CD4-positive, alpha-beta T cell (primary cell): ENCODE results near the gene TST. TPM values are rescaled to one million over a fixed set of nuclear protein-coding genes. Genes with fewer than 3 reads are reported as not detected.

Experiments
- ATAC-seq: fragments of 200-7000 bp; cut with Tn5 transposase; one replicate; pipeline ENCODE4 v1.10.0; 2022; ENCODE audit warnings: mild to moderate bottlenecking; ENCODE audit not compliant: poor library complexity
- CTCF ChIA-PET: fragments of 350-600 bp; sonication (Branson Sonifier 250); formaldehyde crosslinking; loops from one replicate; lab custom pipeline; 2021; ENCODE audit warnings: antibody characterized with exemption, inconsistent platforms; lab: Charles Lee
- POLR2A ChIA-PET: fragments of 350-600 bp; sonication (Branson Sonifier 250); formaldehyde crosslinking; loops from one replicate; lab custom pipeline; 2021; ENCODE audit warnings: antibody characterized with exemption, inconsistent platforms; lab: Charles Lee
- DNase-seq, 14 experiments: peaks; one replicate each; pipeline ENCODE4 v3.0.0-alpha.2; 2013 to 2020; ENCODE audit warnings: mixed read lengths in 2 of 14
- H3K27ac ChIP-seq, 2 donors: one replicate each; pipeline versions ENCODE4 v1.5.1 to v1.7.0; 2013; ENCODE audit warnings: low read length in 2 of 2, low read depth in 1 of 2, mild to moderate bottlenecking in 1 of 2
- H3K27me3 ChIP-seq, 2 experiments: 1 replicate in 1 of 2; 2 replicates in 1 of 2; pipeline versions ENCODE4 v1.6.1 to v1.7.0; 2013; ENCODE audit warnings: low read length in 2 of 2, control low read depth in 1 of 2, mild to moderate bottlenecking in 1 of 2, moderate library complexity in 1 of 2; ENCODE audit not compliant: insufficient read depth in 2 of 2, control insufficient read depth in 1 of 2
- H3K36me3 ChIP-seq: one replicate; pipeline ENCODE4 v1.6.1; 2013; ENCODE audit warnings: low read length, control low read depth; ENCODE audit not compliant: insufficient read depth
- H3K4me1 ChIP-seq: one replicate; pipeline ENCODE4 v1.6.1; 2013; ENCODE audit warnings: low read length, control low read depth; ENCODE audit not compliant: insufficient read depth
- H3K4me3 ChIP-seq: one replicate; pipeline ENCODE4 v1.5.1; 2013; ENCODE audit warnings: mild to moderate bottlenecking, low read length, moderate library complexity
- H3K9me3 ChIP-seq, 2 experiments: 1 replicate in 1 of 2; 2 replicates in 1 of 2; pipeline versions ENCODE4 v1.6.1 to v1.7.0; 2013; ENCODE audit warnings: low read length in 2 of 2, mild to moderate bottlenecking in 2 of 2, control low read depth in 1 of 2, moderate library complexity in 1 of 2; ENCODE audit not compliant: control insufficient read depth in 1 of 2, insufficient read depth in 1 of 2
- H3K27ac Mint-ChIP-seq: one replicate; pipeline ENCODE4 v1.8.0; 2020; ENCODE audit warnings: mixed read lengths
- H3K27me3 Mint-ChIP-seq: one replicate; pipeline ENCODE4 v1.8.0; 2021; ENCODE audit warnings: mixed read lengths
- H3K36me3 Mint-ChIP-seq: one replicate; pipeline ENCODE4 v1.8.0; 2021; ENCODE audit warnings: low read depth, mixed read lengths
- H3K4me1 Mint-ChIP-seq: one replicate; pipeline ENCODE4 v1.8.0; 2021; ENCODE audit warnings: low read depth, mixed read lengths
- H3K4me3 Mint-ChIP-seq: one replicate; pipeline ENCODE4 v1.8.0; 2020; ENCODE audit warnings: mild to moderate bottlenecking, mixed read lengths
- H3K9me3 Mint-ChIP-seq: one replicate; pipeline ENCODE4 v1.8.0; 2020; ENCODE audit warnings: mixed read lengths
- intact Hi-C, 2 experiments: fragments of 100-400 bp; cut with DNase I in 1 of 2; cut with micrococcal nuclease in 1 of 2; formaldehyde crosslinking; loops; one replicate each; pipeline versions ENCODE4 v1.15.1 to v1.9.0; 2023 to 2025; cut with DNase I, micrococcal nuclease
- total RNA-seq, 174 experiments: library from RNA in 2 of 174; stranded (reverse) in 2 of 174; gene quantifications; one replicate each; pipeline ENCODE4 v1.2.3 and lab custom pipeline; 2021 to 2026
- TF ChIP-seq, protein P1 (sequence below): fragments of 200-600 bp; IDR thresholded peaks from one replicate; pipeline ENCODE4 v1.8.0; 2022; ENCODE audit warnings: antibody characterized with exemption, mild to moderate bottlenecking

The TST gene
- total RNA-seq, 2 experiments from 2014 or later: not detected

GRCh38 chr22:37016134-37016910 is 2.9 kb downstream of the TST start:
- no peak overlapping the region for H3K4me3 Mint-ChIP-seq
- POLR2A ChIA-PET: no interaction called here

DNA sequence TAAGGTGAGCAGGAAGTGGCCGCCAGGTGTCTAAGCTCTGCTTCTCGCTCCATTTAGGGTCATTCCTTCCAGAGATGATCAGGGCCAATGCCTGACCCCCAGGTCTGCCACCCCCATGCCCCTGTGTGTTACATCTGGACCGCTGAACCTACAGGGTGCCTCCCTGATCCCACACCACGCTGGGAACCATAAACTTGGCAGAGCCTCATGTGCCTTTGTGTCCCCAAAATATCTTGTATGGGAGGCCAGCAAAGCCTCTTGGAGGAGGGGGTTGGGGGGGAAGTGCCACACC is 3.7 kb downstream of the TST start:
- POLR2A ChIA-PET: no interaction called here
- H3K9me3 Mint-ChIP-seq: no peaks in the 10 kb centered on the region
- peaks cover 0 to 4% of the 10 kb centered on the region in 2 experiments for H3K27me3 ChIP-seq
- H3K36me3 Mint-ChIP-seq: no peaks in the 10 kb centered on the region
- H3K4me3 ChIP-seq: no peak overlapping the region
- no peak for ATAC-seq
- peaks cover 6% of the 10 kb centered on the region for H3K4me1 Mint-ChIP-seq
- H3K27ac ChIP-seq: no peak overlapping the region
- no peaks in the 10 kb centered on the region for H3K36me3 ChIP-seq
- peaks cover 16% of the 10 kb centered on the region for H3K4me1 ChIP-seq
- no peak overlapping the region for H3K4me3 Mint-ChIP-seq
- TF ChIP-seq, protein P1, sequence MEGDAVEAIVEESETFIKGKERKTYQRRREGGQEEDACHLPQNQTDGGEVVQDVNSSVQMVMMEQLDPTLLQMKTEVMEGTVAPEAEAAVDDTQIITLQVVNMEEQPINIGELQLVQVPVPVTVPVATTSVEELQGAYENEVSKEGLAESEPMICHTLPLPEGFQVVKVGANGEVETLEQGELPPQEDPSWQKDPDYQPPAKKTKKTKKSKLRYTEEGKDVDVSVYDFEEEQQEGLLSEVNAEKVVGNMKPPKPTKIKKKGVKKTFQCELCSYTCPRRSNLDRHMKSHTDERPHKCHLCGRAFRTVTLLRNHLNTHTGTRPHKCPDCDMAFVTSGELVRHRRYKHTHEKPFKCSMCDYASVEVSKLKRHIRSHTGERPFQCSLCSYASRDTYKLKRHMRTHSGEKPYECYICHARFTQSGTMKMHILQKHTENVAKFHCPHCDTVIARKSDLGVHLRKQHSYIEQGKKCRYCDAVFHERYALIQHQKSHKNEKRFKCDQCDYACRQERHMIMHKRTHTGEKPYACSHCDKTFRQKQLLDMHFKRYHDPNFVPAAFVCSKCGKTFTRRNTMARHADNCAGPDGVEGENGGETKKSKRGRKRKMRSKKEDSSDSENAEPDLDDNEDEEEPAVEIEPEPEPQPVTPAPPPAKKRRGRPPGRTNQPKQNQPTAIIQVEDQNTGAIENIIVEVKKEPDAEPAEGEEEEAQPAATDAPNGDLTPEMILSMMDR: no peak
- intact Hi-C loops: loop anchor here in 1 of 2 experiments (10.0 kb wide), 1 partner anchor 71 kb away; no protein-coding TSS in a partner anchor
- CTCF ChIA-PET: no interaction called here
- H3K27ac Mint-ChIP-seq: no peak overlapping the region
- no peaks in the 10 kb centered on the region for H3K9me3 ChIP-seq
- peaks cover 6% of the 10 kb centered on the region for H3K27me3 Mint-ChIP-seq
- no peak for DNase-seq

More at GRCh38 chr22:37016134-37016910, 2.9 kb downstream of the TST start:
- no peaks in the 10 kb centered on the region for H3K9me3 Mint-ChIP-seq
- peaks cover 22% of the 10 kb centered on the region for H3K4me1 ChIP-seq
- peaks cover 0 to 4% of the 10 kb centered on the region in 2 experiments for H3K27me3 ChIP-seq
- H3K9me3 ChIP-seq: no peaks in the 10 kb centered on the region
- no peak overlapping the region for H3K27ac ChIP-seq
- DNase-seq: no peak
- no peak for ATAC-seq
- H3K27me3 Mint-ChIP-seq: peaks cover 6% of the 10 kb centered on the region
- TF ChIP-seq, protein P1: no peak
- no peak overlapping the region for H3K27ac Mint-ChIP-seq
- no peaks in the 10 kb centered on the region for H3K36me3 ChIP-seq
- H3K36me3 Mint-ChIP-seq: no peaks in the 10 kb centered on the region
- H3K4me1 Mint-ChIP-seq: peaks cover 6% of the 10 kb centered on the region
- H3K4me3 ChIP-seq: no peak overlapping the region
- intact Hi-C loops: loop anchor here in 1 of 2 experiments (10.0 kb wide), 1 partner anchor 72 kb away; no protein-coding TSS in a partner anchor
- CTCF ChIA-PET: no interaction called here

- Mint-ChIP-seq H3K4me3 (no peak overlapping the region), H3K9me3 (no peaks in the 10 kb centered on the region), H3K27ac (no peak overlapping the region), H3K27me3 (peaks cover 4% of the 10 kb centered on the region), H3K36me3 (no peaks in the 10 kb centered on the region), H3K4me1 (peaks cover 3% of the 10 kb centered on the region)
- Histone ChIP-seq H3K9me3 (no peaks in the 10 kb centered on the region), H3K4me3 (no peak overlapping the region), H3K27ac (no peak overlapping the region), H3K36me3 (no peaks in the 10 kb centered on the region), H3K4me1 (peaks cover 11% of the 10 kb centered on the region), H3K27me3 (no peaks in the 10 kb centered on the region)
- ChIA-PET CTCF (no interaction called here), POLR2A (no interaction called here)
- intact Hi-C loops: loop anchor here in 1 of 2 experiments (10.0 kb wide), 1 partner anchor 70 kb away; no protein-coding TSS in a partner anchor
- TF ChIP-seq, protein P1: no peak
- ATAC-seq (no peak), DNase-seq (no peak)
These were observed 4.2 kb downstream of the TST start for GRCh38 chr22:37014835-37015586.
